ENCODE measurements around the gene TFEC.

Gene TFEC

DNA sequence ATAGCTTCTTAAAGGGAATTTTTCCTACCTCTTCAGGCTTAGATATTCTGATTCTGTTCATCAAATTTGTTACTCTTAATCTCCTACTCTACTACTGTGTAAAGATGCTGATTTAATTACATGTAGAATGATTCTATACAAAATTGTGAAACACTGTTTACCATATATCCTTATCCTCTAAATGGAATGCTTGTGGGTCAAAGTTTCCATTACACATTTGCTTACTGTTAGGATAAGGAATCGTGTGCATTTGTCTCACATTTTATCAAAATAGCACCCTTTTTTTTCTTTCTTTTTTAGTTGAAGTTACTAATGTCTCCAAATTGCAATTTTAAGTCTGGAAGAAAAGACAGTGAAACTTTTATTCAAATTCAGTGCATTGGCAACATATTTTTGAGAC is 65.3 kb downstream of the TFEC start:
- no peaks in the 10 kb centered on the region for H3K36me3 ChIP-seq (ENCODE audit: low read length)

DNA sequence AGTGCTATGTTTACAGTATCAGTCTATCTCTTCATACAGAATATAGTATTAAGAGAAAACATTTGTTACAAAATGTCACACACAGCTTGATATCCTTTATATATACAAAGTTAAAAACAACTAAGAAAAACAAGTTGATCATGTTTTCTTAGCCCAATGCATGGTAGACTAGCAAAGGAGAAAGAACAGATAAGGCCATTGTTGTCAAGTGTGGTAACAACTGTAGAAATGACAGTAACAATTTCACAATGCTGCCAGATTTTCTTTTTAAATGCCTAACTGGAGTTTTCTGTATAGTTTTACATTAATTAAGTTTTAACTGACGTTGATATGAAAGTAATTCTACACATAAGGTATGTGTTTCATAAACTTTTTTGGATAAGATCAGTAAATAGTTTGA is 65.8 kb downstream of the TFEC start:
- Histone ChIP-seq H3K9ac (ENCODE audit: low read length) (no peak overlapping the region), H4K20me1 (ENCODE audit: low read depth, low read length) (no peaks in the 10 kb centered on the region), H3K27ac (ENCODE audit: low read depth, low read length) (no peak overlapping the region), H3K9me2 (replicated peaks; ENCODE audit: insufficient read depth, low read length) (no peaks in the 10 kb centered on the region), H3K36me3 (ENCODE audit: low read length) (no peaks in the 10 kb centered on the region), H3K79me2 (ENCODE audit: insufficient read depth, low read length) (no peaks in the 10 kb centered on the region), H3F3A (ENCODE audit: insufficient read depth) (no peaks in the 10 kb centered on the region), H3K4me2 (ENCODE audit: low read depth, low read length, poor library complexity, severe bottlenecking) (no peak overlapping the region), H2AFZ (ENCODE audit: low read depth, low read length, severe bottlenecking) (no peak overlapping the region), H3K27me3 (ENCODE audit: low read length) (no peaks in the 10 kb centered on the region), H3K9me3 (ENCODE audit: insufficient read depth, low read length) (no peaks in the 10 kb centered on the region), H3K4me3 (ENCODE audit: insufficient read depth, low read length, poor library complexity, severe bottlenecking) (no peak overlapping the region)
- TF ChIP-seq, protein P1, sequence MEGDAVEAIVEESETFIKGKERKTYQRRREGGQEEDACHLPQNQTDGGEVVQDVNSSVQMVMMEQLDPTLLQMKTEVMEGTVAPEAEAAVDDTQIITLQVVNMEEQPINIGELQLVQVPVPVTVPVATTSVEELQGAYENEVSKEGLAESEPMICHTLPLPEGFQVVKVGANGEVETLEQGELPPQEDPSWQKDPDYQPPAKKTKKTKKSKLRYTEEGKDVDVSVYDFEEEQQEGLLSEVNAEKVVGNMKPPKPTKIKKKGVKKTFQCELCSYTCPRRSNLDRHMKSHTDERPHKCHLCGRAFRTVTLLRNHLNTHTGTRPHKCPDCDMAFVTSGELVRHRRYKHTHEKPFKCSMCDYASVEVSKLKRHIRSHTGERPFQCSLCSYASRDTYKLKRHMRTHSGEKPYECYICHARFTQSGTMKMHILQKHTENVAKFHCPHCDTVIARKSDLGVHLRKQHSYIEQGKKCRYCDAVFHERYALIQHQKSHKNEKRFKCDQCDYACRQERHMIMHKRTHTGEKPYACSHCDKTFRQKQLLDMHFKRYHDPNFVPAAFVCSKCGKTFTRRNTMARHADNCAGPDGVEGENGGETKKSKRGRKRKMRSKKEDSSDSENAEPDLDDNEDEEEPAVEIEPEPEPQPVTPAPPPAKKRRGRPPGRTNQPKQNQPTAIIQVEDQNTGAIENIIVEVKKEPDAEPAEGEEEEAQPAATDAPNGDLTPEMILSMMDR (IDR thresholded peaks at IDR 0.05; ENCODE audit: insufficient read depth, low read length, poor library complexity, severe bottlenecking): no peak
- TF ChIP-seq EZH2phosphoT487 (conservative IDR thresholded peaks at IDR 0.05; ENCODE audit: low read length): no peak

More for the DNA sequence above, 65.3 kb downstream of the TFEC start:
- Histone ChIP-seq H3K9ac (ENCODE audit: low read length) (no peak overlapping the region), H3F3A (ENCODE audit: insufficient read depth) (no peaks in the 10 kb centered on the region), H3K27me3 (ENCODE audit: low read length) (no peaks in the 10 kb centered on the region), H3K4me2 (ENCODE audit: low read depth, low read length, poor library complexity, severe bottlenecking) (no peak overlapping the region), H4K20me1 (ENCODE audit: low read depth, low read length) (no peaks in the 10 kb centered on the region), H3K9me3 (ENCODE audit: insufficient read depth, low read length) (no peaks in the 10 kb centered on the region), H2AFZ (ENCODE audit: low read depth, low read length, severe bottlenecking) (no peak overlapping the region), H3K4me3 (ENCODE audit: insufficient read depth, low read length, poor library complexity, severe bottlenecking) (no peak overlapping the region), H3K27ac (ENCODE audit: low read depth, low read length) (no peak overlapping the region), H3K9me2 (replicated peaks; ENCODE audit: insufficient read depth, low read length) (no peaks in the 10 kb centered on the region), H3K79me2 (ENCODE audit: insufficient read depth, low read length) (no peaks in the 10 kb centered on the region)
- TF ChIP-seq EZH2phosphoT487 (conservative IDR thresholded peaks at IDR 0.05; ENCODE audit: low read length): no peak
- TF ChIP-seq, protein P1 (IDR thresholded peaks at IDR 0.05; ENCODE audit: insufficient read depth, low read length, poor library complexity, severe bottlenecking): no peak

DNA sequence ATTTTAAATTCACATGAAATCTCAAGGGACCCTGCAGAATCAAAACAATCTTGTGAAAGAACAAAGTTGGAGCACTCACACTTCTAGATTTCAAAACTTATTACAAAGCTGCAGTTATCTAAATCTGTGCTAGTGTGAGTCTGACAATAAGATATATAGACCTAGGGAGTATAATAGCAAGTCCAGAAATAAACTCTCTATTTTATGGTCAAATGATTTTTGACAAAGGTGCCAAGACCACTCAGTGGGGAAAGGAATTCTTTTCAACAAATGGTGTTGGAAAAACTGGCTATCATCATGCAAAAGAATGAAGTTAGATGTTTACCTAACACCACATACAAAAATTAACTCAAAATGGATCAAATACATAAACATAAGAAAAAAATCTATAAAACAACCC is 68.2 kb downstream of the TFEC start:
- TF ChIP-seq, protein P1 (IDR thresholded peaks at IDR 0.05; ENCODE audit: insufficient read depth, low read length, poor library complexity, severe bottlenecking): no peak
- no peak for TF ChIP-seq EZH2phosphoT487 (conservative IDR thresholded peaks at IDR 0.05; ENCODE audit: low read length)
- no peak overlapping the region for H3K9ac ChIP-seq (ENCODE audit: low read length)
- no peaks in the 10 kb centered on the region for H3K36me3 ChIP-seq (ENCODE audit: low read length)
- no peaks in the 10 kb centered on the region for H3F3A ChIP-seq (ENCODE audit: insufficient read depth)
- no peak overlapping the region for H3K27ac ChIP-seq (ENCODE audit: low read depth, low read length)
- no peaks in the 10 kb centered on the region for H3K79me2 ChIP-seq (ENCODE audit: insufficient read depth, low read length)
- H3K4me3 ChIP-seq (ENCODE audit: insufficient read depth, low read length, poor library complexity, severe bottlenecking): no peak overlapping the region
- no peak overlapping the region for H2AFZ ChIP-seq (ENCODE audit: low read depth, low read length, severe bottlenecking)
- no peaks in the 10 kb centered on the region for H3K9me2 ChIP-seq (replicated peaks; ENCODE audit: insufficient read depth, low read length)
- H3K27me3 ChIP-seq (ENCODE audit: low read length): no peaks in the 10 kb centered on the region
- no peak overlapping the region for H3K4me2 ChIP-seq (ENCODE audit: low read depth, low read length, poor library complexity, severe bottlenecking)
- H3K9me3 ChIP-seq (ENCODE audit: insufficient read depth, low read length): no peaks in the 10 kb centered on the region
- H4K20me1 ChIP-seq (ENCODE audit: low read depth, low read length): no peaks in the 10 kb centered on the region

Measured in SU-DHL-6 (cell line).